Trophoblast cell (in vitro differentiated cells and primary cell): Measurements from ENCODE around the gene SPCS3.
A peak's percentile ranks its signal among the peaks of the same experiment; 100 is the strongest.

Source experiments
- DNase-seq, 2 donors: peaks; one replicate each; pipeline ENCODE4 v3.0.0-alpha.2; 2016
- H2AFZ ChIP-seq: 2 replicates; pipeline ENCODE4 v1.6.1; 2013; ENCODE audit warnings: low read length, moderate library complexity, mild to moderate bottlenecking; ENCODE audit not compliant: insufficient read depth, poor library complexity
- H2AK5ac ChIP-seq: 2 replicates; pipeline ENCODE4 v1.6.1; 2013; ENCODE audit warnings: mild to moderate bottlenecking, low read length
- H2BK120ac ChIP-seq: 2 replicates; pipeline ENCODE4 v1.6.1; 2013; ENCODE audit warnings: low read length, mild to moderate bottlenecking, moderate library complexity; ENCODE audit not compliant: insufficient read depth, poor library complexity
- H2BK12ac ChIP-seq: 2 replicates; pipeline ENCODE4 v1.6.1; 2013; ENCODE audit warnings: mild to moderate bottlenecking, low read length, moderate library complexity
- H2BK5ac ChIP-seq: 2 replicates; pipeline ENCODE4 v1.6.1; 2013; ENCODE audit warnings: low read length, low read depth, moderate library complexity, mild to moderate bottlenecking; ENCODE audit not compliant: poor library complexity
- H3K14ac ChIP-seq: 2 replicates; pipeline ENCODE4 v1.6.1; 2013; ENCODE audit warnings: mild to moderate bottlenecking, low read length
- H3K18ac ChIP-seq: 2 replicates; pipeline ENCODE4 v1.6.1; 2013; ENCODE audit warnings: mild to moderate bottlenecking, low read length
- H3K23ac ChIP-seq: 2 replicates; pipeline ENCODE4 v1.6.1; 2013; ENCODE audit warnings: low read length
- H3K27ac ChIP-seq: 2 replicates; pipeline ENCODE4 v1.5.1; 2013; ENCODE audit warnings: low read depth, mild to moderate bottlenecking, inconsistent platforms, low read length, moderate library complexity
- H3K27me3 ChIP-seq: 2 replicates; pipeline ENCODE4 v1.6.1; 2013; ENCODE audit warnings: inconsistent platforms, mild to moderate bottlenecking, low read length, moderate library complexity; ENCODE audit not compliant: insufficient read depth
- H3K36me3 ChIP-seq, 2 experiments: 1 replicate in 1 of 2; 2 replicates in 1 of 2; pipeline ENCODE4 v1.6.1; 2013; ENCODE audit warnings: low read length in 2 of 2, mild to moderate bottlenecking in 2 of 2, moderate library complexity in 1 of 2; ENCODE audit not compliant: insufficient read depth in 2 of 2, control insufficient read depth in 1 of 2
- H3K4ac ChIP-seq: 2 replicates; pipeline ENCODE4 v1.6.1; 2013; ENCODE audit warnings: low read depth, mild to moderate bottlenecking, low read length, moderate library complexity
- H3K4me1 ChIP-seq, 2 experiments: 1 replicate in 1 of 2; 2 replicates in 1 of 2; pipeline ENCODE4 v1.6.1; 2013; ENCODE audit warnings: low read length in 2 of 2, mild to moderate bottlenecking in 2 of 2, moderate library complexity in 1 of 2; ENCODE audit not compliant: insufficient read depth in 2 of 2, control insufficient read depth in 1 of 2
- H3K4me2 ChIP-seq: 2 replicates; pipeline ENCODE4 v1.6.1; 2013; ENCODE audit warnings: inconsistent platforms, mild to moderate bottlenecking, low read length, moderate library complexity
- H3K4me3 ChIP-seq: 2 replicates; pipeline ENCODE4 v1.5.1; 2013; ENCODE audit warnings: mild to moderate bottlenecking, low read depth, low read length, inconsistent platforms
- H3K79me1 ChIP-seq: one replicate; pipeline ENCODE4 v1.6.1; 2013; ENCODE audit warnings: low read length
- H3K79me2 ChIP-seq: 2 replicates; pipeline ENCODE4 v1.6.1; 2013; ENCODE audit warnings: low read length, mild to moderate bottlenecking; ENCODE audit not compliant: control insufficient read depth, insufficient read depth, poor library complexity
- H3K9ac ChIP-seq: 2 replicates; pipeline ENCODE4 v1.6.1; 2013; ENCODE audit warnings: mild to moderate bottlenecking, low read length
- H3K9me3 ChIP-seq: 2 replicates; pipeline ENCODE4 v1.6.1; 2013; ENCODE audit warnings: low read depth, mild to moderate bottlenecking, control low read depth, inconsistent platforms, low read length; ENCODE audit not compliant: insufficient read depth
- H4K12ac ChIP-seq: 2 replicates; pipeline ENCODE4 v1.6.1; 2013; ENCODE audit warnings: low read depth, mild to moderate bottlenecking, low read length, moderate library complexity
- H4K8ac ChIP-seq: 2 replicates; pipeline ENCODE4 v1.6.1; 2013; ENCODE audit warnings: low read depth, mild to moderate bottlenecking, low read length, moderate library complexity
- H4K91ac ChIP-seq: one replicate; pipeline ENCODE4 v1.6.1; 2013; ENCODE audit warnings: low read depth, mild to moderate bottlenecking, low read length, moderate library complexity
- WGBS: extraction: QIAGEN DNeasy Blood & Tissue Kit; methylation state at CpG from one replicate; pipeline ENCODE4 v1.1.7; 2013; ENCODE audit warnings: missing lambda C conversion rate; ENCODE audit not compliant: insufficient read length, insufficient coverage; ENCODE audit errors: extremely low coverage; 5-methylcytosine and 5-hydroxymethylcytosine counted together

The SPCS3 gene

DNA sequence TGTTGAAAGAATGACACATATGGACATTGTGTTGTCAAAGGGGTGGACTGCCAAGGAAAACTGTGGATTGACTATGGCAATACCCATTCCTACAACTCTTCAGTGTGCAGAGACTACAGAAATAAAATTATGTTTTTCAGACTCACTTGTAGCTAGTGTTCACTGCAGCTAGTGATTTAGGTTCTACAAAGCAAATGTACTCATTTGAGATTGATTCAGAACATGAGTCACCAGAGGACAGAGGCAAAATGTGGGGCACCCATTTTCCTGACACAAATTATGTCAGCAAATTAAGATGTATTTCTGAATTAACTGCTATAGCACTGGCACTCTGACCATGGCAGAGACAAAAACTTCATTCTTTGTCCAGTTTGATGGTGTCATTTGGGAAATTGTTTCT is 40.7 kb downstream of the SPCS3 start:
- Histone ChIP-seq H2AK5ac (no peak overlapping the region), H4K12ac (no peak overlapping the region), H3K27ac (no peak overlapping the region), H3K79me1 (no peaks in the 10 kb centered on the region), H3K18ac (no peak overlapping the region), H3K4me2 (no peak overlapping the region), H2BK12ac (no peak overlapping the region), H3K4me3 (no peak overlapping the region), H2AFZ (no peak overlapping the region), H3K4me1 (no peaks in the 10 kb centered on the region), H2BK5ac (no peak overlapping the region), H4K91ac (no peak overlapping the region), H3K79me2 (no peaks in the 10 kb centered on the region), H3K9me3 (no peaks in the 10 kb centered on the region), H3K9ac (no peak overlapping the region), H3K4ac (no peak overlapping the region), H3K36me3 (no peaks in the 10 kb centered on the region), H3K23ac (no peak overlapping the region), H2BK120ac (no peak overlapping the region), H3K14ac (no peak overlapping the region), H3K27me3 (no peaks in the 10 kb centered on the region), H4K8ac (no peak overlapping the region)
- DNase-seq: no peak

GRCh38 chr4:176363072-176363471 is 43.3 kb downstream of the SPCS3 start:
- Histone ChIP-seq H3K27ac (no peak overlapping the region), H4K91ac (no peak overlapping the region), H3K14ac (no peak overlapping the region), H4K12ac (no peak overlapping the region), H3K4ac (no peak overlapping the region), H3K9me3 (peaks cover under 1% of the 10 kb centered on the region), H2AFZ (no peak overlapping the region), H2AK5ac (no peak overlapping the region), H3K4me2 (no peak overlapping the region), H2BK5ac (no peak overlapping the region), H3K18ac (no peak overlapping the region), H3K79me2 (no peaks in the 10 kb centered on the region), H2BK120ac (no peak overlapping the region), H2BK12ac (no peak overlapping the region), H3K4me1 (no peaks in the 10 kb centered on the region), H4K8ac (no peak overlapping the region), H3K23ac (no peak overlapping the region), H3K79me1 (no peaks in the 10 kb centered on the region), H3K27me3 (no peaks in the 10 kb centered on the region), H3K9ac (no peak overlapping the region), H3K4me3 (no peak overlapping the region), H3K36me3 (no peaks in the 10 kb centered on the region)
- WGBS: no CpG with 5 or more reads among the region's 1 CpG
- DNase-seq: no peak

GRCh38 chr4:176367771-176368465 is 48.2 kb downstream of the SPCS3 start:
- DNase-seq: no peak
- no peaks in the 10 kb centered on the region for H3K79me1 ChIP-seq
- no peak overlapping the region for H3K4ac ChIP-seq
- no peak overlapping the region for H3K27ac ChIP-seq
- no peak overlapping the region for H3K4me2 ChIP-seq
- no peaks in the 10 kb centered on the region for H3K4me1 ChIP-seq
- H2BK120ac ChIP-seq: no peak overlapping the region
- no peak overlapping the region for H2AK5ac ChIP-seq
- H4K12ac ChIP-seq: no peak overlapping the region
- no peak overlapping the region for H2BK5ac ChIP-seq
- no peak overlapping the region for H4K8ac ChIP-seq
- H3K79me2 ChIP-seq: no peaks in the 10 kb centered on the region
- no peaks in the 10 kb centered on the region for H3K36me3 ChIP-seq
- H3K27me3 ChIP-seq: no peaks in the 10 kb centered on the region
- no peak overlapping the region for H3K4me3 ChIP-seq
- H2AFZ ChIP-seq: no peak overlapping the region
- H3K14ac ChIP-seq: no peak overlapping the region
- H3K18ac ChIP-seq: no peak overlapping the region
- H3K9ac ChIP-seq: no peak overlapping the region
- WGBS: no CpG with 5 or more reads among the region's 8 CpGs
- H3K9me3 ChIP-seq: peaks cover 2% of the 10 kb centered on the region
- H4K91ac ChIP-seq: no peak overlapping the region
- H3K23ac ChIP-seq: no peak overlapping the region
- H2BK12ac ChIP-seq: no peak overlapping the region

DNA sequence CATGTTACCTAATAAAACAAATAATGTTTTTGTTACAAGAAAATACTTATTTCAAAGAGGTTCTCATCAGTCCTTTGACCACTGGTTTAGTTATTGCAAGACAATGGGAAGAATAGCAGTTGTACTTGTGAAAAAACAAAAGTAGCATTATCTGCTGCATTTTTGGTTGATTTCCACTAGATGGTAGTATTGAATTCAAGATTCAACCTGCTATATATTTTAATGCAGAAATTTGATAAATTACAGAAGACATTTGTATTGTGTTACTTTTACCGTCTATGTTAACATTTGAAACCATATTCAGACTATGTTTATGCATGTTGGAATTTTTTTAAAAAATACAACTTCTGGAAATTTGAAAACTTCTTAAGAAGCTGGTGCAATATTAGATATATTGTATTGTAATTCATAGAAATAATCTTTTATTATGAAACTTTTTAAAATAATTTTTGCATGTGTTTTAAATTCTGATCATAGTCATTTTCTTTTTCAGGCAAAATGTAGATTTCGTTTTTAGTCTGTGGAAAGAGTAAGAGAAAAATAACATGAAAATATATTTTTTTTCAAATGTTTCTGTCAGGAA is 56.4 kb downstream of the SPCS3 start:
- no peaks in the 10 kb centered on the region for H3K27me3 ChIP-seq
- no peak overlapping the region for H3K14ac ChIP-seq
- H3K79me2 ChIP-seq: no peaks in the 10 kb centered on the region
- H3K4me2 ChIP-seq: no peak overlapping the region
- no peak overlapping the region for H2BK5ac ChIP-seq
- H3K4ac ChIP-seq: no peak overlapping the region
- H3K23ac ChIP-seq: no peak overlapping the region
- no peak overlapping the region for H2BK120ac ChIP-seq
- no peak overlapping the region for H3K27ac ChIP-seq
- no peak overlapping the region for H2BK12ac ChIP-seq
- no peak overlapping the region for H3K4me3 ChIP-seq
- no peak overlapping the region for H4K8ac ChIP-seq
- H4K12ac ChIP-seq: no peak overlapping the region
- no peak overlapping the region for H2AFZ ChIP-seq
- no peaks in the 10 kb centered on the region for H3K4me1 ChIP-seq
- H3K36me3 ChIP-seq: no peaks in the 10 kb centered on the region
- no peak overlapping the region for H3K9ac ChIP-seq
- no CpG with 5 or more reads among the region's 2 CpGs for WGBS
- no peaks in the 10 kb centered on the region for H3K79me1 ChIP-seq
- no peaks in the 10 kb centered on the region for H3K9me3 ChIP-seq
- no peak overlapping the region for H2AK5ac ChIP-seq
- no peak overlapping the region for H4K91ac ChIP-seq
- DNase-seq: peak in 1 of 2 donors; percentile 45
- no peak overlapping the region for H3K18ac ChIP-seq
